Heart left ventricle (tissue), 16 donors: ENCODE measurements around the gene ANKRD36B. TPM values are rescaled to one million over a fixed set of nuclear protein-coding genes. Genes with fewer than 3 reads are reported as not detected.
"Not testable (repeated sequence)": the region's sequence is repeated elsewhere in the genome, so short reads cannot be mapped to it uniquely, and the experiment has no call there.

Experiments used
- ATAC-seq, 4 donors: fragments of 200-7000 bp; cut with Tn5 transposase; one replicate each; pipeline ENCODE4 v1.9.1; 2020 to 2022; ENCODE audit warnings: moderate library complexity in 4 of 4, mild to moderate bottlenecking in 3 of 4, moderate number of reproducible peaks in 1 of 4
- DNase-seq, 5 donors: peaks; one replicate each; pipeline ENCODE4 v3.0.0-alpha.2; 2020
- H3K27ac ChIP-seq, 12 donors: fragments of 200-600 bp; sonication (generic) in 4 of 12; one replicate each; pipeline versions ENCODE4 v1.5.0 to v1.8.0; 2016 to 2022; ENCODE audit warnings: mild to moderate bottlenecking in 2 of 12
- H3K27me3 ChIP-seq, 9 donors: fragments of 200-600 bp; sonication (generic) in 2 of 9; one replicate each; pipeline versions ENCODE4 v1.5.1 to v1.8.0; 2016 to 2022; ENCODE audit warnings: mild to moderate bottlenecking in 3 of 9
- H3K36me3 ChIP-seq, 9 donors: fragments of 200-600 bp; sonication (generic) in 2 of 9; one replicate each; pipeline versions ENCODE4 v1.5.0 to v1.8.0; 2018 to 2022; ENCODE audit warnings: mild to moderate bottlenecking in 2 of 9
- H3K4me1 ChIP-seq, 12 donors: fragments of 200-600 bp; sonication (generic) in 4 of 12; one replicate each; pipeline versions ENCODE4 v1.5.0 to v1.8.0; 2016 to 2022; ENCODE audit warnings: mild to moderate bottlenecking in 3 of 12
- H3K4me3 ChIP-seq, 12 donors: fragments of 200-600 bp; sonication (generic) in 4 of 12; one replicate each; pipeline versions ENCODE4 v1.5.0 to v1.8.0; 2017 to 2022; ENCODE audit warnings: mild to moderate bottlenecking in 9 of 12, moderate library complexity in 4 of 12
- H3K9me3 ChIP-seq, 12 donors: fragments of 200-600 bp; sonication (generic) in 4 of 12; one replicate each; pipeline versions ENCODE4 v1.5.0 to v1.8.0; 2016 to 2022; ENCODE audit warnings: mild to moderate bottlenecking in 1 of 12
- POLR2A ChIP-seq, 2 donors: fragments of 450-650 bp; IDR thresholded peaks; one replicate each; pipeline ENCODE4 v1.6.1; 2017; ENCODE audit warnings: antibody characterized with exemption in 2 of 2, mild to moderate bottlenecking in 2 of 2, moderate library complexity in 2 of 2
- WGBS, 4 donors: extraction: QIAGEN DNeasy Blood & Tissue Kit in 2 of 4; methylation state at CpG; one replicate each; pipeline versions ENCODE4 v1.1.5 to v1.1.7; 2013 to 2018; 5-methylcytosine and 5-hydroxymethylcytosine counted together
- intact Hi-C, 10 donors: fragments of 100-400 bp; cut with DNase I; formaldehyde crosslinking; loops; one replicate each; pipeline versions ENCODE4 v1.11.1 to v1.14.2; 2022
- polyA plus RNA-seq, 2 donors: library from polyadenylated mRNA; stranded (reverse); fragments of 200-250 nt; gene quantifications; one replicate each; pipeline ENCODE4 v1.2.3, GENCODE V29; 2013
- total RNA-seq, 9 donors: library from RNA; depleted of rRNA in 2 of 9; stranded (reverse); fragments of >200 nt in 2 of 9; fragmentation: NEBNext Ultra II Directional in 3 of 9; extraction: Animal tissue kit (Norgen Biotek cat#: 25700) in 3 of 9; gene quantifications; one replicate each; pipeline versions ENCODE4 v1.1.0 to v1.2.4, GENCODE V29; 2016 to 2023
- TF ChIP-seq, protein P1 (sequence below), 12 donors: fragments of 200-600 bp; sonication (generic) in 4 of 12; IDR thresholded peaks; one replicate each; pipeline versions ENCODE4 v1.5.0 to v1.8.0; 2018 to 2022; ENCODE audit warnings: antibody characterized with exemption in 12 of 12, mild to moderate bottlenecking in 5 of 12
- donor health status: ischemic (EF 13 %, LVEDD 7.1; RV severe dilation, severe dysfunction).
- donor health status: healthy with polysubstance abuse.
- donor health status: DM: no; HTN: yes; CAD: no.
- donor health status: DM: no; HTN: no; CAD: no.
- donor health status: ischemic (EF 25% LVEDD 6.9; RV normal size, moderate dysfunction).
- donor health status: ischemic (EF 25% LVEDD 5.7; RV mildly dilated, moderate dysfunction).
- donor health status: healthy.
- donor health status: DM: yes; HTN: yes; CAD: no.
- donor health status: ischemic (EF 35%, LVEDD 5.7; RV mildly dilated, moderate dysfunction).
- donor health status: nonischemic (EF 11% LVEDD 7.7; RV severe dilation, severe dysfunction).
- donor health status: DM: yes; HTN: yes; CAD: no.
- donor health status: PGD.
- donor health status: ischemic (EF 29% LVEDD 5.4; RV normal size, mild dysfunction).
- donor health status: nonischemic (EF 23%, LVEDD 6.1; RV moderate dilation, normal function).

The ANKRD36B gene
- total and polyA plus RNA-seq, 11 donors, result 1.2 to 8.0 (median 4.1) TPM

- Histone ChIP-seq H3K4me1 (no peaks in the 10 kb centered on the region), H3K27ac (no peak overlapping the region), H3K4me3 (no peak overlapping the region), H3K9me3 (no peaks in the 10 kb centered on the region), H3K36me3 (no peaks in the 10 kb centered on the region), H3K27me3 (no peaks in the 10 kb centered on the region)
- DNase-seq (no peak), ATAC-seq (no peak)
- WGBS, 4 donors, result 92 to 94% (median 93%) methylated on average over 5 to 6 of the region's 6 CpGs
- TF ChIP-seq POLR2A (IDR thresholded peaks at IDR 0.05), result no peak
- TF ChIP-seq, protein P1, sequence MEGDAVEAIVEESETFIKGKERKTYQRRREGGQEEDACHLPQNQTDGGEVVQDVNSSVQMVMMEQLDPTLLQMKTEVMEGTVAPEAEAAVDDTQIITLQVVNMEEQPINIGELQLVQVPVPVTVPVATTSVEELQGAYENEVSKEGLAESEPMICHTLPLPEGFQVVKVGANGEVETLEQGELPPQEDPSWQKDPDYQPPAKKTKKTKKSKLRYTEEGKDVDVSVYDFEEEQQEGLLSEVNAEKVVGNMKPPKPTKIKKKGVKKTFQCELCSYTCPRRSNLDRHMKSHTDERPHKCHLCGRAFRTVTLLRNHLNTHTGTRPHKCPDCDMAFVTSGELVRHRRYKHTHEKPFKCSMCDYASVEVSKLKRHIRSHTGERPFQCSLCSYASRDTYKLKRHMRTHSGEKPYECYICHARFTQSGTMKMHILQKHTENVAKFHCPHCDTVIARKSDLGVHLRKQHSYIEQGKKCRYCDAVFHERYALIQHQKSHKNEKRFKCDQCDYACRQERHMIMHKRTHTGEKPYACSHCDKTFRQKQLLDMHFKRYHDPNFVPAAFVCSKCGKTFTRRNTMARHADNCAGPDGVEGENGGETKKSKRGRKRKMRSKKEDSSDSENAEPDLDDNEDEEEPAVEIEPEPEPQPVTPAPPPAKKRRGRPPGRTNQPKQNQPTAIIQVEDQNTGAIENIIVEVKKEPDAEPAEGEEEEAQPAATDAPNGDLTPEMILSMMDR (IDR thresholded peaks at IDR 0.05), result no peak
- intact Hi-C loops, result no loop called here
Measured at GRCh38 chr2:97617911-97618310, 28.2 kb upstream of the ANKRD36B start.

DNA sequence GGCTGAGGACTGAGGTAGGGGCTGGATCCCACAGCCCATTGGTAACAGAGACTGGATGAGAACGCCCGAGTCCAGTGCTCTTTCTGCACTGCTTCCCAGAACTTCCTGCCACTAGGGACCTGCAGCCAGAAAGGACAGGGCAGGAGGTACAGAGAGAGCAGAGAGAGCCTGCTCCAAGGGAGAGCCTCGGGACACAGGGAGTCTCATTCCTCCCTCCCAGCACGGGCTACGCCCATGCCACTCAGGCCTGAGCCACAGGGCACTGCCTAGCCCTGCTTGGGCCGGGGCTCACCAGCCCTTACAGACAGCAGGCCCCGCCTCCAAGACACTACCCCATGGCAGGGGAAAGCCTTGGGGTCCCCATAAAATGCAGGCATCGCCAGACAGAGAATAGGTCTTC is 26.1 kb upstream of the ANKRD36B start:
- H3K27me3 ChIP-seq, H3K4me3 ChIP-seq, DNase-seq, H3K36me3 ChIP-seq, H3K27ac ChIP-seq, intact Hi-C loops, H3K4me1 ChIP-seq, H3K9me3 ChIP-seq: not testable (repeated sequence)
- ATAC-seq, result peak in 1 of 4 donors; percentile 31
- whole genome bisulfite sequencing, 4 donors, result 46 to 47% methylated on average over 3 of the region's 8 CpGs; no CpG with 5 or more reads in 2 of the 4 donors

DNA sequence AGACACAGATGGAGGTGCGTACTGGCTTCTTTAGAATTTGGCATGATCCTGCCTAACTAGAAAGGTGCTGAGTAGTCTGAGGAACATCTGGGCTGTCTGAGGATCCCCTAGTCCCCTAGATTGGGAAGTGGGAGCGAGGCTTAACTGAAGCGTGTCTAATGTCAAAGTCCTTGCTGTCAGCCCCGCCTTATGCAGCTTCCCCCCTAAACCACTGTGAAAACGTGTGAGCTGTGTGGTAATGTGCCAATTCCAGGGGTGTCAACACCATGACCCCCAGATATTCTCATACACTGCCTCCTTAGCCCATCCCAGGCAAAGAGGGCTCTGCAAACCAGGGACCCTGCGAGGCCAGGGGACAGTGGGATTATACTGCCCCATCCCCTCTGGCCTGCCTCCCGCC is 22.2 kb upstream of the ANKRD36B start:
- H3K27me3 ChIP-seq, H3K4me1 ChIP-seq, H3K27ac ChIP-seq, ATAC-seq, DNase-seq, H3K9me3 ChIP-seq, H3K36me3 ChIP-seq, H3K4me3 ChIP-seq, intact Hi-C loops: not testable (repeated sequence)
- WGBS, 4 donors, result 69 to 72% methylated on average over 2 to 3 of the region's 7 CpGs; no CpG with 5 or more reads in 2 of the 4 donors

DNA sequence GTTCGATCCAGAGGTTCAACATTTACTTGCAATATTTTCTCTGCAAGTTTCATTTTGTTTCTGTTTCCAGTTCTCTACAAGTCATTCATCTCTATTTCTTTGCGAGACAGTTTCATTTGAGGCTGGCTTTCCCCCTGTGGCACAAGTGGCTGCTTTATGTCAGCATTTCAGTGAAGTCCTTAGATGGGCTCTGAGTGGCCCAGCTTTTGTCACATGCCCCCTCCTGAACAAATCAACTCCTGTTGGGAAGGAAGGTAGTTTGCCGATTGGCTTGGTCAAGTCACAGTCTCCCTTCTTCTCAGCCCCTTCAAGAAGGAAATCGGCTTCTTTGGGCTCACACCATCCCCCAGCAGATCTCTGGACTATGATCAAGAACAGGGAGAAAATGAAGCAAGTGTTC is 19.1 kb upstream of the ANKRD36B start:
- H3K27ac ChIP-seq, H3K9me3 ChIP-seq, DNase-seq, H3K27me3 ChIP-seq, H3K4me1 ChIP-seq, ATAC-seq, H3K36me3 ChIP-seq, intact Hi-C loops, H3K4me3 ChIP-seq: not testable (repeated sequence)
- 83 to 87% (median 84%) methylated on average over 4 of the region's 4 CpGs for WGBS, 4 donors

- H3K27ac ChIP-seq, H3K4me3 ChIP-seq, intact Hi-C loops, DNase-seq, H3K9me3 ChIP-seq, H3K27me3 ChIP-seq, H3K36me3 ChIP-seq, H3K4me1 ChIP-seq: not testable (repeated sequence)
- ATAC-seq, result peak; percentile 41 to 66 (median 44)
- WGBS, 4 donors, result 50 to 60% methylated on average over 3 to 4 of the region's 12 CpGs; no CpG with 5 or more reads in 2 of the 4 donors
Measured at GRCh38 chr2:97605524-97606339, 16.1 kb upstream of the ANKRD36B start.

- ATAC-seq, H3K27ac ChIP-seq, DNase-seq, intact Hi-C loops, H3K27me3 ChIP-seq, H3K36me3 ChIP-seq, H3K9me3 ChIP-seq, H3K4me3 ChIP-seq, H3K4me1 ChIP-seq: not testable (repeated sequence)
- WGBS, 4 donors, result 40 to 57% (median 57%) methylated on average over 1 to 5 of the region's 8 CpGs; no CpG with 5 or more reads in 1 of the 4 donors
Measured at GRCh38 chr2:97605109-97605508, 15.4 kb upstream of the ANKRD36B start.

DNA sequence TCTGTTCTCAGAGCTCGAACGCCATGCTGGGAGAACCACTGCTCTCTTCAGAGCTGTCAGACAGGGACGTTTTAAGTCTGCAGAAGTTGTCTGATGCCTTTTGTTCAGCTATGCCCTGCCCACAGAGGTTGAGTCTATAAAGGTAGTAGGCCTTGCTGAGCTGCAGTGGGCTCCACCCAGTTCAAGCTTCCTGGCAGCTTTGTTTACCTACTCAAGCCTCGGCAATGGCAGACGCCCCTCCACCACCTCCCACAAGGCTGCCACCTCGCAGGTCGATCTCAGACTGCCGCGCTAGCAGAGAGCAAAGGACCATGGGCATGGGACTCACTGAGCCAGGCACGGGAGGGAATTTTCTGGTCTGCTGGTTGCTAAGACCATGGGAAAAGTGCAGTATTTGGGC is 11.9 kb upstream of the ANKRD36B start:
- H3K4me3 ChIP-seq, H3K9me3 ChIP-seq, ATAC-seq, H3K4me1 ChIP-seq, intact Hi-C loops, DNase-seq, H3K27me3 ChIP-seq, H3K36me3 ChIP-seq, H3K27ac ChIP-seq: not testable (repeated sequence)
- WGBS, 4 donors, result 70 to 77% (median 74%) methylated on average over 2 to 9 of the region's 10 CpGs; no CpG with 5 or more reads in 1 of the 4 donors

DNA sequence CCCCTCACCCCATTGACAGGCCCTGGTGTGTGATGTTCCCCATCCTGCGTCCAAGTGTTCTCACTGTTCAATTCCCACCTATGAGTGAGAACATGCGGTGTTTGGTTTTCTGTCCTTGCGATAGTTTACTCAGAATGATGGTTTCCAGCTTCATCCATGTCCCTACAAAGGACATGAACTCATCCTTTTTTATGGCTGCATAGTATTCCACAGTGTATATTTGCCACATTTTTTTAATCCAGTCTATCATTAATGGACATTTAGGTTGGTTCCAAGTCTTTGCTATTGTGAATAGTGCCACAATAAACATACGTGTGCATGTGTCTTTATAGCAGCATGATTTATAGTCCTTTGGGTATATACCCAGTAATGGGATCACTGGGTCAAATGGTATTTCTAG is 6.5 kb upstream of the ANKRD36B start:
- not testable (repeated sequence) for DNase-seq, H3K4me1 ChIP-seq, ATAC-seq, H3K27ac ChIP-seq, H3K27me3 ChIP-seq, H3K36me3 ChIP-seq, H3K4me3 ChIP-seq, H3K9me3 ChIP-seq
- WGBS, 4 donors, result 92 to 99% (median 94%) methylated on average over 4 of the region's 4 CpGs
- intact Hi-C loops, result loop anchor here in 2 of 10 donors (10.0 kb wide), 2 partner anchors 49 to 99 kb away; partner anchors contain the start of gene COX5B (in 1 of the 2)

- not testable (repeated sequence) for H3K4me3 ChIP-seq, H3K27ac ChIP-seq, DNase-seq, H3K27me3 ChIP-seq, H3K36me3 ChIP-seq, ATAC-seq, H3K9me3 ChIP-seq, H3K4me1 ChIP-seq
- intact Hi-C loops, result loop anchor here in 4 of 10 donors (5.0 to 10.0 kb wide), 3 partner anchors 51 to 104 kb away; partner anchors contain the start of gene COX5B (in 1 of the 4)
- WGBS, 4 donors, result 91 to 99% (median 94%) methylated on average over 3 of the region's 3 CpGs
Measured at GRCh38 chr2:97593520-97593919, 3.8 kb upstream of the ANKRD36B start.
